GM12873 (cell line): Measurements from ENCODE around the gene SETBP1.

Source experiments
- CTCF ChIP-seq: IDR thresholded peaks from 2 replicates; pipeline ENCODE4 v1.5.1; 2012; ENCODE audit warnings: low read depth, mild to moderate bottlenecking, moderate library complexity, low read length, control low read depth; ENCODE audit not compliant: insufficient read depth; ENCODE audit errors: missing control alignments

The SETBP1 gene

GRCh38 chr18:44934901-44935300, 254.2 kb downstream of the SETBP1 start:
- TF ChIP-seq CTCF = no peak

DNA sequence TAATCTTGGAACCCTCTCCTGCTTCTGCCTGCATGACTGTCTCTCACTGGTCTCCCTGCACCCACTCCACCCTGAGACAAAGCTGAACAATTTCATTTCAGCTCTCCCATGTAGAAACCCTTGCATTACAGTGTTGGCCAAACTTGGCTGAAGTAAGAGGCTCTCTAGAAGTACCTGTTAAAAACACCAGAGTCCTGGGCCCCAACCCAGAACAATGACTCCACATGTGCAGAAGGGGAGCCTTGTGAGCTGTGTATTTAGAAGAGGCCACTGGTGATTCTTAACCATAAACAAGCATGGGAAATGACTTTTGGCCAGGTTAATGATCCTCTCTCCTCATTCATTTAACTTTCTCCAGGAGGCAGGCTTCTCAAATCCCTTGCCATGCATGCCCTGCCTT, 254.8 kb downstream of the SETBP1 start:
- no peak for TF ChIP-seq CTCF

GRCh38 chr18:44936485-44936884, 255.8 kb downstream of the SETBP1 start:
- no peak for TF ChIP-seq CTCF

DNA sequence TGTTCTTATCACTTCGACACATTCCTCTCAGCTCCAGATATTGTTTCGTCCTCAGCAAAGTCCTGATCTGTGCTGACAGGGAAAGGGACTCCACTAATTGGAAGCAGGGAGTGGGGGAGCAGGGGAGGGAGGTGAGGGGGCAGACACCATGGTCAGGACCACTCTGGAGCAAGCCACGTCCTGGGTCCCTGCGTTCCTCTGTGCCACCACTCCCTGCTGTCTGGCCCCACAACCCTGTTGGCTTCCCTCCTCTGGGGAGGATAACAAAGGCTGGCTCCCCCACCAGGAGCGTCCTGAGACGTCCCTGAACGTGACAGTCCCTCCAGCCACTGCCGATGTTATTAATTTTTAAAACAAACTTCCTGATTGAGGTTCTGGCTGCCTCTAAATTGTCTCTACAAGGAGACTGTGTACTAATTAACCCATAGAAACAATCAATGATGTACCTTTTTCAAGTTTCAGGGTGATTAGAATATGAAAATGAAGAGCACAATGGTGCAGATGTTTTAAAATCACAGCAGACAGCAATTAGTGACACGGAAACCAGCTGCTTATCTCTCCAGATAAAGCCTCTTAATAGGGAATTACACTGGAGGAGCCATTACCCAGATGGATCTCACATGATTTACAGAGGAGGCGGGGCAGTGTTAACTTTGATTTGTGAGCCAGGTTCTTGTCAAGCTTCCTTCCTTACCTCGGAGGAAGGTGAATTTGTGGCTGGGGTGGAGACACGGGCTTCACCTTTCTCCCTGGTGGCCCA, 257.5 kb downstream of the SETBP1 start:
- TF ChIP-seq CTCF = no peak

- TF ChIP-seq CTCF = no peak
Measured at GRCh38 chr18:44938720-44939665, 258.3 kb downstream of the SETBP1 start.

DNA sequence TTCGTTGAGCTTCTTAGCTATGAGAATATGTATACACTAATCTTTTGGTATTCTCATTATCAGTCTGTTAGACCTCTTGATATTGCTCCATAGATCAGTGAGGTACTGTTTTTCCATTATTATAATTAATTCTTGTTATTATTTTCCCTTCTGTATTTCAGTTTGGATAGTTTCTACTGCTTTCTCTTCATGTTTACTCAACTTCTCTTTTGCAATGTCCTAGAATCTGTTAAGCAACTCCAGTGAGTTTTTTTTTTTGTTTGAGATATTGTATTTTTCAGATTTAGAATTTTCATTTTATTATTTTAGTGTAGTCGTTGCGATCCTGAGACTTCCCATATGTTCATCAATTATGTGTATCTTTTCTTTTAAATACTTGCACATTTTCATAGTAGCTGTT, 260.8 kb downstream of the SETBP1 start:
- TF ChIP-seq CTCF = no peak

- TF ChIP-seq CTCF = no peak
Measured at GRCh38 chr18:44942073-44942472, 261.4 kb downstream of the SETBP1 start.
